Measurements from ENCODE around the gene SPEM2. TPM values are rescaled to one million over a fixed set of nuclear protein-coding genes. Genes with fewer than 3 reads are reported as not detected.
A peak's percentile ranks its signal among the peaks of the same experiment; 100 is the strongest.

The SPEM2 gene
- total RNA-seq, 1 experiment from 2014 or later: not detected

DNA sequence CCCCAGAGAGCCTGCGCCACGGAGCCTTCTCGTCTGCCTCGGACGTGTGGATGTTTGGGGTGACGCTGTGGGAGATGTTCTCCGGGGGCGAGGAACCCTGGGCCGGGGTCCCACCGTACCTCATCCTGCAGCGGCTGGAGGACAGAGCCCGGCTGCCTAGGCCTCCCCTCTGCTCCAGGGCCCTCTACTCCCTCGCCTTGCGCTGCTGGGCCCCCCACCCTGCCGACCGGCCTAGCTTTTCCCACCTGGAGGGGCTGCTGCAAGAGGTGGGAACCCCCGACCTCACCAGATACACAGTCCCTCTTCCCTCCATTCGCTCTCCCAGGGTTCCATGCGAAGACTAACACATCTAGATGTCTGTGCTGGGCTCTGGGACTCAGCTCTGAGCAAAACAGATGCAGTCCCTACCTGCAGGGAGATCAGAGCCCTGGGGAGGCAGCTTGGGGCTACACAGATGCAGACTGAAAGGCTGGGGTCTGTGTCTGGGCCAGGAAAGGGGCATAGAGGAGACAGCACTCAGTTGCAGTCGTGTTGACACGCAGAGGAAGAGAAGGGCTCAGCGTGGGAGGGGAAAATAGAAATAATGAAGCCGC, 40.8 kb upstream of the SPEM2 start:
- peaks cover 37% of the 10 kb centered on the region for H3K27me3 Mint-ChIP-seq (ENCODE audit: low read depth)
- H3K14ac ChIP-seq (ENCODE audit: insufficient read depth, low read length): 0 out of 2 replicates have a peak overlapping the region, but pooled peaks have one; percentile 22

More for the DNA sequence above, 40.8 kb upstream of the SPEM2 start:
- Histone ChIP-seq H2BK15ac (ENCODE audit: low read depth, low read length) (no peak overlapping the region), H2BK12ac (ENCODE audit: insufficient read length, low read depth, low read length) (no peak overlapping the region), H3K79me1 (ENCODE audit: insufficient read depth, low read depth, low read length, poor library complexity, severe bottlenecking) (no peaks in the 10 kb centered on the region), H3K4me2 (ENCODE audit: insufficient read depth, insufficient read length, low read length) (peak overlapping the region; percentile 57), H3K79me2 (ENCODE audit: insufficient read depth, low read length) (no peaks in the 10 kb centered on the region), H4K5ac (ENCODE audit: insufficient read length, low read depth, low read length) (no peak overlapping the region), H4K91ac (ENCODE audit: insufficient read length, low read depth, low read length) (no peak overlapping the region), H2BK120ac (ENCODE audit: low read depth, low read length, poor library complexity, severe bottlenecking) (no peak overlapping the region), H2AFZ (ENCODE audit: low read length) (no peak overlapping the region), H3K56ac (ENCODE audit: insufficient read length, low read depth, low read length) (no peak overlapping the region), H3K4me1 (ENCODE audit: insufficient read depth, low read length) (no peaks in the 10 kb centered on the region), H3K23ac (ENCODE audit: insufficient read length, low read depth, low read length) (no peak overlapping the region), H2BK5ac (ENCODE audit: insufficient read length, low read length) (no peak overlapping the region), H3K27me3 (ENCODE audit: insufficient read depth, low read length) (peaks cover 11% of the 10 kb centered on the region; the same call in 1 of the 2 replicates), H3K9ac (ENCODE audit: extremely low read depth, insufficient read length, low read length) (no peak overlapping the region), H3K9me3 (ENCODE audit: control insufficient read depth, low read depth, low read length) (no peaks in the 10 kb centered on the region), H4K20me1 (ENCODE audit: control insufficient read depth, insufficient read depth, insufficient read length) (no peaks in the 10 kb centered on the region), H3K4ac (ENCODE audit: low read depth, low read length) (no peak overlapping the region), H4K8ac (replicated peaks; ENCODE audit: insufficient read length, low read depth, low read length) (no peak overlapping the region), H2BK20ac (ENCODE audit: low read depth, low read length, poor library complexity, severe bottlenecking) (no peak overlapping the region), H3T11ph (ENCODE audit: low read length) (no peak overlapping the region), H3K23me2 (ENCODE audit: insufficient read length, low read depth, low read length, poor library complexity, severe bottlenecking) (peaks cover 17% of the 10 kb centered on the region), H3K27ac (ENCODE audit: insufficient read length, low read depth, low read length) (no peak overlapping the region), H3K18ac (ENCODE audit: insufficient read length, low read depth, low read length) (no peak overlapping the region), H2AK5ac (ENCODE audit: insufficient read length, low read length) (no peak overlapping the region)
- peak overlapping the region in 2 of 3 experiments; percentile 31 to 83; a peak in 4 of 7 replicates for H3K27ac Mint-ChIP-seq
- TF ChIP-seq, protein P1, sequence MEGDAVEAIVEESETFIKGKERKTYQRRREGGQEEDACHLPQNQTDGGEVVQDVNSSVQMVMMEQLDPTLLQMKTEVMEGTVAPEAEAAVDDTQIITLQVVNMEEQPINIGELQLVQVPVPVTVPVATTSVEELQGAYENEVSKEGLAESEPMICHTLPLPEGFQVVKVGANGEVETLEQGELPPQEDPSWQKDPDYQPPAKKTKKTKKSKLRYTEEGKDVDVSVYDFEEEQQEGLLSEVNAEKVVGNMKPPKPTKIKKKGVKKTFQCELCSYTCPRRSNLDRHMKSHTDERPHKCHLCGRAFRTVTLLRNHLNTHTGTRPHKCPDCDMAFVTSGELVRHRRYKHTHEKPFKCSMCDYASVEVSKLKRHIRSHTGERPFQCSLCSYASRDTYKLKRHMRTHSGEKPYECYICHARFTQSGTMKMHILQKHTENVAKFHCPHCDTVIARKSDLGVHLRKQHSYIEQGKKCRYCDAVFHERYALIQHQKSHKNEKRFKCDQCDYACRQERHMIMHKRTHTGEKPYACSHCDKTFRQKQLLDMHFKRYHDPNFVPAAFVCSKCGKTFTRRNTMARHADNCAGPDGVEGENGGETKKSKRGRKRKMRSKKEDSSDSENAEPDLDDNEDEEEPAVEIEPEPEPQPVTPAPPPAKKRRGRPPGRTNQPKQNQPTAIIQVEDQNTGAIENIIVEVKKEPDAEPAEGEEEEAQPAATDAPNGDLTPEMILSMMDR (conservative IDR thresholded peaks at IDR 0.05): no peak
- 0 out of 5 replicates have a peak, but pooled peaks cover 0 to under 1% of the 10 kb centered on the region in 2 experiments for H3K9me3 Mint-ChIP-seq
- H3K4me3 Mint-ChIP-seq: peak overlapping the region; percentile 54 to 63
- H3K4me1 Mint-ChIP-seq: peaks cover 21 to 25% of the 10 kb centered on the region in 2 experiments
- DNase-seq: no peak
- WGBS (ENCODE audit: extremely low coverage, insufficient read length, low lambda C conversion rate): no CpG with 5 or more reads among the region's 23 CpGs
- H3K36me3 Mint-ChIP-seq (ENCODE audit: insufficient read depth in 1 of 3, low read depth in 3 of 3): peaks cover 7 to 32% (median 31%) of the 10 kb centered on the region in 3 experiments; a peak in 6 of 7 replicates
